ENCODE data around the gene MBOAT2. TPM values are rescaled to one million over a fixed set of nuclear protein-coding genes. Genes with fewer than 3 reads are reported as not detected.
"Not testable (repeated sequence)": the region's sequence is repeated elsewhere in the genome, so short reads cannot be mapped to it uniquely, and the experiment has no call there.

Gene MBOAT2
- total RNA-seq, 1 donor from 2014 or later, result 5.0 TPM

DNA sequence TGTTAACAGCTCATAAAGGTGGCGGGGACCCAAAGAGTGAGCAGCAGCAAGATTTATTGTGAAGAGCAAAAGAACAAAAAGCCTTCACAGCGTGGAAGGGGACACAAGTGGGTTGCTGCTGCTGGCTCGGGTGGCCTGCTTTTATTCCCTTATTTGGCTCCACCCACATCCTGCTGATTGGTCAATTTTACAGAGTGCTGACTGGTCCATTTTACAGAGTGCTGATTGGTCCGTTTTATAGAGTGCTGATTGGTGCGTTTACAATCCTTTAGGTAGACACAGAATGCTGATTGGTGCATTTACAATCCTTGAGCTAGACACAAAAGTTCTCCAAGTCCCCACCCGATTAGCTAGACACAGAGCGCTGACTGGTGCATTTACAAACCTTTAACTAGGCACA lies 100.7 kb downstream of the MBOAT2 start:
- H3K9me3 Mint-ChIP-seq; H3K36me3 Mint-ChIP-seq (ENCODE audit: low read depth); intact Hi-C loops (cut with micrococcal nuclease); H3K27me3 Mint-ChIP-seq; H3K4me3 Mint-ChIP-seq; H3K27ac Mint-ChIP-seq; DNase-seq; H3K4me1 Mint-ChIP-seq: not testable (repeated sequence)

- DNase-seq; intact Hi-C loops (cut with micrococcal nuclease); H3K4me3 Mint-ChIP-seq; H3K27ac Mint-ChIP-seq; H3K27me3 Mint-ChIP-seq; H3K36me3 Mint-ChIP-seq (ENCODE audit: low read depth); H3K9me3 Mint-ChIP-seq; H3K4me1 Mint-ChIP-seq: not testable (repeated sequence)
Observed at GRCh38 chr2:8897206-8897605, 106.3 kb downstream of the MBOAT2 start.

DNA sequence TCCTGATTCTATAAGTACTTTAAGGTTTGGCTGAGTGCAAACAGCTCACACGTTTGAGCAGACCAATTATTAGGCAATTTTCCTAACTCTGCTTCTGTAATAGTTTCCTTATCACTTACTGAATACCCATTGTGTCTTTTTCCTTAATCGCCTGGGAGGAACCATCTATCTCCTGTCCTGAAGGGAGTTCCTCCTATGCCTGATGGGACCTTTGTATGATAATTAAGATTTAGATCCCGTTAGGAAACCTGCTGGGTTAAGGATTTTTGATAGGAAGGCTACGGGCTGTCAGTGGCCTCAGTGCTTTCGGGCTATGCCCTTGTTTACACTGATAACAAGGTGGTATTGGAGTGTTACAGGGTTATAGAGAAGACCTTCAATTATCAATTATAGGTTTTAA lies 106.8 kb downstream of the MBOAT2 start:
- H3K9me3 Mint-ChIP-seq; H3K27me3 Mint-ChIP-seq; H3K4me3 Mint-ChIP-seq; DNase-seq; H3K4me1 Mint-ChIP-seq; H3K27ac Mint-ChIP-seq; H3K36me3 Mint-ChIP-seq (ENCODE audit: low read depth); intact Hi-C loops (cut with micrococcal nuclease): not testable (repeated sequence)

- DNase-seq; intact Hi-C loops (cut with micrococcal nuclease); H3K36me3 Mint-ChIP-seq (ENCODE audit: low read depth); H3K4me1 Mint-ChIP-seq; H3K4me3 Mint-ChIP-seq; H3K27me3 Mint-ChIP-seq; H3K27ac Mint-ChIP-seq; H3K9me3 Mint-ChIP-seq: not testable (repeated sequence)
Observed at GRCh38 chr2:8895087-8895912, 108.2 kb downstream of the MBOAT2 start.

GRCh38 chr2:8893978-8894820 lies 109.3 kb downstream of the MBOAT2 start:
- no peaks in the 10 kb centered on the region for H3K9me3 Mint-ChIP-seq
- H3K36me3 Mint-ChIP-seq (ENCODE audit: low read depth), result no peaks in the 10 kb centered on the region
- H3K27ac Mint-ChIP-seq, result no peak overlapping the region
- H3K4me3 Mint-ChIP-seq, result no peak overlapping the region
- no peak for DNase-seq
- no peaks in the 10 kb centered on the region for H3K4me1 Mint-ChIP-seq
- H3K27me3 Mint-ChIP-seq, result no peaks in the 10 kb centered on the region
- intact Hi-C loops (cut with micrococcal nuclease), result no loop called here

GRCh38 chr2:8893474-8893873 lies 110.0 kb downstream of the MBOAT2 start:
- intact Hi-C loops (cut with micrococcal nuclease), result no loop called here
- DNase-seq, result no peak
- H3K27me3 Mint-ChIP-seq, result no peaks in the 10 kb centered on the region
- H3K36me3 Mint-ChIP-seq (ENCODE audit: low read depth), result no peaks in the 10 kb centered on the region
- no peaks in the 10 kb centered on the region for H3K4me1 Mint-ChIP-seq
- no peaks in the 10 kb centered on the region for H3K9me3 Mint-ChIP-seq
- no peak overlapping the region for H3K27ac Mint-ChIP-seq
- H3K4me3 Mint-ChIP-seq, result no peak overlapping the region

GRCh38 chr2:8892111-8892510 lies 111.4 kb downstream of the MBOAT2 start:
- Mint-ChIP-seq H3K27ac (no peak overlapping the region), H3K27me3 (peaks cover 2% of the 10 kb centered on the region), H3K9me3 (no peaks in the 10 kb centered on the region), H3K4me3 (no peak overlapping the region), H3K4me1 (no peaks in the 10 kb centered on the region), H3K36me3 (ENCODE audit: low read depth) (no peaks in the 10 kb centered on the region)
- no peak for DNase-seq
- intact Hi-C loops (cut with micrococcal nuclease), result no loop called here

DNA sequence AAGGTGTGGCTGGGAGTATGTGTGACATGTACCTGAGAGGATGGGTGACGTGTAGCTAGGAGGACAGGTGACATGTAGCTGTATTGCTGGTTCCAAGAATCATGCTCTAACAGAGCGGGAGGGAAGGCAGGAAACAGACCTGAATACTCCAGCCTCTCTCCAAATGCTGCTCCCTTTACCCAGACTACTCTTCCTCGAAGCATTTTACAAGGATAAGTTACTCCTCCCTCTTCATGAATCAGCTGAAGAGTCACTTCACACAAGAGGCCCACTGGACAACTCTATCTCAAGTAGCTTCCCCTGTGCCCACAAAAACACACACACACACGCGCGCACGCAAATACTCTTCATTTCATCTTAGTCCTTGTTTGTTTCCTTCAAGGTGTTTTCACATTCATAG lies 113.5 kb downstream of the MBOAT2 start:
- no peak for DNase-seq
- Mint-ChIP-seq H3K4me1 (no peaks in the 10 kb centered on the region), H3K4me3 (no peak overlapping the region), H3K27me3 (peaks cover 5% of the 10 kb centered on the region), H3K9me3 (no peaks in the 10 kb centered on the region), H3K27ac (no peak overlapping the region), H3K36me3 (ENCODE audit: low read depth) (no peaks in the 10 kb centered on the region)
- intact Hi-C loops (cut with micrococcal nuclease), result no loop called here

- Mint-ChIP-seq H3K4me3 (no peak overlapping the region), H3K4me1 (no peaks in the 10 kb centered on the region), H3K27ac (no peak overlapping the region), H3K9me3 (no peaks in the 10 kb centered on the region), H3K36me3 (ENCODE audit: low read depth) (no peaks in the 10 kb centered on the region), H3K27me3 (peaks cover 6% of the 10 kb centered on the region)
- intact Hi-C loops (cut with micrococcal nuclease), result no loop called here
- no peak for DNase-seq
Observed at GRCh38 chr2:8888963-8889362, 114.5 kb downstream of the MBOAT2 start.

DNA sequence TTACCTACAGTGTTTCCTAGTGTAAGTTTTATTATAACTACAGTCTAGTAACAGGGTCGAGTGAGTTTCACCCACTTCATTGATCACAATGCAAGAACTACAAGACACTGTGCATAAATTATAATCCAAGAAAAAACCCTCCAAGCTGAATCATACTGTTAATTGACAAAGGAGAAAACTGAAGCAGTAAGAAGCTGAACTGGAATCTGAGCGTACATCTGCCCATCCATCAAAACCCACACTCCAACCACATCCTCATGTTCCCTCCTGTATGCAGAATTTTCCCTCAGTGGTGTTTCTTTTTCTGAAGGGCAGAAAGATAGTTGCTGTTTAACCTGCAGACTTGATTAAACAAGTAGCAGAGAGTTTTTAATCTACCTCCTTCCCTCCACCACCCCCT lies 116.6 kb downstream of the MBOAT2 start:
- intact Hi-C loops (cut with micrococcal nuclease), result no loop called here
- H3K36me3 Mint-ChIP-seq (ENCODE audit: low read depth), result no peaks in the 10 kb centered on the region
- no peak overlapping the region for H3K4me3 Mint-ChIP-seq
- H3K4me1 Mint-ChIP-seq, result no peaks in the 10 kb centered on the region
- H3K27ac Mint-ChIP-seq, result no peak overlapping the region
- no peak for DNase-seq
- peaks cover 6% of the 10 kb centered on the region for H3K27me3 Mint-ChIP-seq
- no peaks in the 10 kb centered on the region for H3K9me3 Mint-ChIP-seq

DNA sequence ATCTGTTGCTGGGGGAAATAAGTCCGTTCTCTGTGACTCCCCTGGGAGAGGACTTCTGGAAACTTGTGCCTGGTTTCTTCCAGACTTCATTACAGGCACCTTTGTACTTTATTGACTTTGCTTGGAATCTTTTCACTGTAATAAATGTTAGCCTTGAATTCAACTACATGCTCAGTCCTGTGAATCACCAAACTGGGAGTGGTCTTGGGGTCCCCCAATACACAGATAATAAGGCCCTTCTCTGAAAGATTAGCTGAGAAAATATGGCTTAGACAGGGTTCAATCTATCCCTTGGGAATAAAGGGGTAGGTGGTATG lies 117.3 kb downstream of the MBOAT2 start:
- no peak overlapping the region for H3K27ac Mint-ChIP-seq
- DNase-seq, result no peak
- no peaks in the 10 kb centered on the region for H3K36me3 Mint-ChIP-seq (ENCODE audit: low read depth)
- intact Hi-C loops (cut with micrococcal nuclease), result no loop called here
- H3K4me1 Mint-ChIP-seq, result no peaks in the 10 kb centered on the region
- H3K9me3 Mint-ChIP-seq, result no peaks in the 10 kb centered on the region
- no peak overlapping the region for H3K4me3 Mint-ChIP-seq
- H3K27me3 Mint-ChIP-seq, result peaks cover 6% of the 10 kb centered on the region

DNA sequence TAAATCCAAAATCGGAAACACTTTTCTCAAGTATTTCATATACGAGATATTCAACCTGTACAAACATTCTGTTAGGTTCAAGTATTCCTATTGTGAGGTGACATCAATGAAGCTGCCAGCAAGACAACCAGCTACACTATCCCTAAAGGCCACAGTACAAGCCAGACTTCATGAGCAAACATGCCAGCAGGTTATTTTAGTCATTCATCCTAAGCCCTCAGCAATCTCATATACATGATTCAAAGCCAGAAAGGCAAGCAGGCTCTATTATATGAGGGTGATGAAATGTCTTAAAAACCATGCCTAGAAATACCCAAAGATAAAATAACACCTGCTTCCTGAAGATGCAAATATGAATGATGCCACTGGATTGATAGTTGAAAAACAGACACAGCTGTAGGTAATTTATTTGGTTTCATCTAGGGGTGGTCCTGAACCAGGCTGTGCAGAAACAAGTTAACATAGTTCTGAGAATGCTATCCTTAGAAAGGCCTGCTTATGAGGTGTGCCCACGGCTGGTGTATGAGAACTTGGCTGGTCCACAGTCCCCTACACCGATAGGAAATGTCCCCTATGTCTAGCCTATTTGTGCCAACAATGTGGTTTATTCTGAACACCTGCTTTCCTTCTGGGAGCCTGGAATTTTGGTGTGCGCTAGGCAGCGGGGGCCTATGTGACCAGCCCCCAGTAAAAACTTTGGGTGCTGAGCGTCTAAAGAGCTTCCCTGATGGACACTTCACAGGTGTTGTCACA lies 117.9 kb downstream of the MBOAT2 start:
- Mint-ChIP-seq H3K27ac (no peak overlapping the region), H3K27me3 (peaks cover 6% of the 10 kb centered on the region), H3K4me3 (no peak overlapping the region), H3K36me3 (ENCODE audit: low read depth) (no peaks in the 10 kb centered on the region), H3K4me1 (no peaks in the 10 kb centered on the region), H3K9me3 (no peaks in the 10 kb centered on the region)
- DNase-seq, result no peak
- intact Hi-C loops (cut with micrococcal nuclease), result no loop called here

GRCh38 chr2:8884812-8885211 lies 118.7 kb downstream of the MBOAT2 start:
- peaks cover 6% of the 10 kb centered on the region for H3K27me3 Mint-ChIP-seq
- DNase-seq, result no peak
- H3K4me1 Mint-ChIP-seq, result no peaks in the 10 kb centered on the region
- intact Hi-C loops (cut with micrococcal nuclease), result no loop called here
- no peaks in the 10 kb centered on the region for H3K9me3 Mint-ChIP-seq
- no peak overlapping the region for H3K4me3 Mint-ChIP-seq
- H3K36me3 Mint-ChIP-seq (ENCODE audit: low read depth), result no peaks in the 10 kb centered on the region
- H3K27ac Mint-ChIP-seq, result no peak overlapping the region

GRCh38 chr2:8882094-8882493 lies 121.4 kb downstream of the MBOAT2 start:
- Mint-ChIP-seq H3K27me3 (peaks cover 6% of the 10 kb centered on the region), H3K4me3 (no peak overlapping the region), H3K27ac (no peak overlapping the region), H3K9me3 (no peaks in the 10 kb centered on the region), H3K4me1 (no peaks in the 10 kb centered on the region), H3K36me3 (ENCODE audit: low read depth) (no peaks in the 10 kb centered on the region)
- intact Hi-C loops (cut with micrococcal nuclease), result no loop called here
- DNase-seq, result no peak

Measured in activated CD4-positive, alpha-beta T cell treated with anti-CD3 and anti-CD28 coated beads, Interleukin-2, amount 10 ng/mL, durations not matched to agents 24 days and 14 days (primary cell).